GM21576 (cell line): ENCODE measurements around the gene SPOCK1.

Experiments
- ATAC-seq: cut with Tn5 transposase; IDR thresholded peaks from one replicate; pipeline ENCODE4 v1.9.1; 2021; ENCODE audit warnings: mild to moderate bottlenecking, moderate library complexity; ENCODE audit not compliant: unreplicated experiment

Gene SPOCK1

DNA sequence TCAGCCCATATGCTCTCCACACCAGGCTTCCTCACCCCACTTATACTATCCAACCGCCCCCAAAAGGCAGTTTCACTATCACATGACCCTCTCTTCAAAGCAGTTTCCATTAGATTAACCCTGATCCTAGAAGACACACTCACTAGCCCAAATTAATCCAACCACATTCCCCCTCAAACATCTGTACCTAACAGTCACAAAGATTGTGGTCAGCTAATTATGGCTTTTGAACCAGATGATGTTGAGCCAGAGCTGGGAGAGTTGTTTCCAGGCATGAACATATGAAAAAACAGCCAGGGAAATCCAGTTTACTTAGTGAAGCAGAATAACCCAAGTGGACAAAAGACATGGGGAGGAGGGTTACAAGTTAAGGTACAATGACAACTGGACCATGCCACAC lies 131.2 kb downstream of the SPOCK1 start:
- ATAC-seq: no peak

GRCh38 chr5:137366526-137366925 lies 132.6 kb downstream of the SPOCK1 start:
- ATAC-seq: no peak

DNA sequence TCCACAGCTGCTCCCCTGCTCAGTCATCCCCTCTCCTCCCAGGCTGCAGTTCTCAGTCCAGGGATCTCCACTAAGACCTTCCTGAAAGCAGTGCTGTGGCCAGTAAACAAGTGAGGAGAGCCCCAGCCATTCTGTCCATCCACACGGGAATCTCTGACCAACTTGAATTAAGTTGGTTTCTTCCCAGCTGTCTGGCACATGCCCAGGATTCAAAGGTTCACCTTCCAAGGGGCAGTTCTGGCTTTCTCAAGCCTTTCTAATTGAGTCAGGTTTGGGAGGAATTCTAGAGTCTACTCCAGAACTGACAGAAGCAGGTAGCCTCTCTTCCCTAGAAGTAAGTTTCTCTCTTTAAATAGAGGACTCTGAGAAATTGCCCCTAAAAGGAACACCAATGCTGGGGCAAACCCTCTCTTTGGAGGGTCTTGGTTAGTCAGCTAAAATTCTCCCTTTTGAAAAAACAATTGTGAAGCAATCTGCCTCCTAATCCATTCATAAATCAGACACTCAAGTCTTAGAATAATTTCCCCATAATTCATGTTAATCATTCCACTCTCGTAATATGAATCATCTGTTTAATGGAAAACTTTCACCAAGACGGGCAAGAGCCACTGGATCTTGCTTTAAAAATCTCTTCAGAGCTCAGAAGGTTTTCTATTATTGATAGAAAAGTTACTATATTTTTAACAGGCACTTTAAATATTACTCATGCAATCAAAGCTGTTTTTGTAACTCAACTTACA lies 133.8 kb downstream of the SPOCK1 start:
- ATAC-seq: no peak

DNA sequence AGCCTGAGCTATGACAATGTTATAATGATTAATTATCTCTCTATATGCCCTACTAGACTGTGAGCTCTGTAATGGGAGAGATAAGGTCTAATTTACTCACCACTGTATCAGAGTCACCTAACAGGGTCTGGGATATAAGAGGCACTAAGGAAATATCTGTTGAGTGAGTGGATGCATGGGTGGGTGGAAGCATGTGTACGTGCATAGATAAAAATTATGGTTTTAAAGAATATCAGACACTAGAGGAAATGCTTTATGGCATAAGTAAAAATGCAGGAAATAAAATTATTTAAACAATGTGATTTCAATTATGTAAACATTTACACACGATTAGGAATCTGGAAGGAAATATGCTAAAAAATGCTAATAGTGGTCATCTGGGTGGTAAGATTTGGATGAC lies 137.8 kb downstream of the SPOCK1 start:
- no peak for ATAC-seq

DNA sequence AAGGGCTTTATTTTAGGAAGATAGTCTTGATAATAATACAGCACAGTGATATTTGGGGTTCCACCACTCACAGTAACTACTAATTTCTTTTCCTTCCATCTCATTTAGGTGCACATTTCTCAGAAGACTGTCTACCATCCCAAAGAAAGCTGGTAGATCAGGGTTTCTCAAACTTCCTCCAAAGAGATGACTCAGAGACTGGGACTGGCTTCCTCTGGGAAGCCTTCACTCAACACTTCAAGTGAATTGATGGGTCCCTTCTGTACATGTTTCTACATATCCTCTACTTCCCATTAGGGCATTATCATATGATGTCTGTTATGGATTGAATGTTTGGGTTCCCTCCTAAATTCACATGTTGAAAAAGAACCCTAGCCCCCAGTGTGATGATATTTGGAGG lies 138.5 kb downstream of the SPOCK1 start:
- no peak for ATAC-seq

- ATAC-seq: no peak
Observed at GRCh38 chr5:137359941-137360340, 139.2 kb downstream of the SPOCK1 start.

- ATAC-seq: no peak
Observed at GRCh38 chr5:137357436-137357835, 141.7 kb downstream of the SPOCK1 start.

GRCh38 chr5:137356127-137356526 lies 143.0 kb downstream of the SPOCK1 start:
- ATAC-seq: no peak

DNA sequence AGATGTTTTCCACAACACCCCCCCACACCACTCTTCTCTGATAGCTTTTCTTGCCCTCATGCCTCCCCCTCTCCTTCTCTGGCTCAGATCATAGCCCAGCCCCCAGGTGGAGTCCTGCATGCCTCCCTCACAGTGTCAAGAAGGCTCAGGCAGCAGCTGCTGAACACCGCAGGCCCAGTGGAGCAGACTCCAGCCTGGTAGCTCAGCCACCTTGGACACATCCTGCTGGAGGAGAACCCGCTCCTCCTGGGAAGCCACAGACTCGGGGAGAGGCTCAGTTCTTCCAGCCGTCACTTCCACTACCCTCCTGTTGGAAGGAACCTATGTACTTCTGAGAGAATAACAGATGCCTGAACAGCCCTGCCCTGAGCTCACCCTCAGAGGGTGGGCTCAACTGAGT lies 143.4 kb downstream of the SPOCK1 start:
- no peak for ATAC-seq

DNA sequence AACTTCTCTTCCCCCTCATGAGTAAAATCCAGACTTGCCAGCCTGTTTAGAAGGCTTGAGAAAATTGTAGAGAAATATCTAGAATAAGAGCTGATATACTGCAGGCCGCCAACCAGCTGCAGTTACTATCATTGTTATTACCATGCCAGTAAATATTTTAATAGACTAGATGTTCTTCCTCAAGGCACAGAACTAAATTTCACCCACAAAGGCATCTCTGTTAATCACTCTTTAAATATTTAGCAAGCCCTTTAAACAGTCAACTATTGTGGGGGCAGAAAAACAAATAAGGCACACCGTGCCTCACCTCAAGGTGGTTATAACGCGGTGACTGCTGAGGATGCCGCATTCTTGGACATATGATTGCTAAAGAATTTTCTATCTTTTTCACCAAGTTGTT lies 147.0 kb downstream of the SPOCK1 start:
- ATAC-seq: no peak

DNA sequence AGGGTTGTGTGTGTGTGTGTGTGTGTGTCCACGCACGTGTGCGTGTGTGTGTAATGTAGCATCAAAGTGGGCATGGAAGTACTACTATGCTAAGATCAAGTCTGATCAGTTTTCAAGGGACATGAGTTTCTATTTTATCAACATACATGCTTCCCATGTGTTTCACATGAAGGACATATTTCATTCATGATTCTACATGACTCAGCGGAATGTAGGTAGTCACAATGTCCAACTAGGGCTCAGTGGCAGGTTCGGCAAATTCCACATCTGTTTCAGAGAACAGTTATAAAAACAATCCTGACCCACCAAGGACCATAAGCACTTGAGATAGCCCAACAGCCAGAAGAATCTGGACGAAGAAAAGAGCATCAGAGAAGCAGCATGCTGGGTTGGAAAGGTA lies 148.3 kb downstream of the SPOCK1 start:
- no peak for ATAC-seq

DNA sequence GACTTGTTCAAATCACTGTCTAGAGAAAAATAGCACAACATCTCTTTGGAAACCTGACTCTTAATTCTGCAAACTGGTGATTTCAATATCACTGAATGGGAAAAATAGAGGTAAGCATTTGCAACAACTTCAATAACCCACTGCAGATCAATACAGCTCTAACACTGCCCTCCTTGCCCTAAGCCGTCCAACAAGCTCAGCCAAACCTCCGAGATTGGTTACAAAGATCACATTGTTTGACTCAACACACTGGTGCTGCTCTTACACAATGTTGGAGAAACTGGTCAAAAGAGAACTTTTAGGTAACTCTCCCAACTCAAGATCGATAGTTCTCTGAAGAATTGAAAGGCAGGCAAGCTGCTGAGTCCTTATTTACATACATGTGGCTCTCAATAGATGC lies 150.4 kb downstream of the SPOCK1 start:
- no peak for ATAC-seq

DNA sequence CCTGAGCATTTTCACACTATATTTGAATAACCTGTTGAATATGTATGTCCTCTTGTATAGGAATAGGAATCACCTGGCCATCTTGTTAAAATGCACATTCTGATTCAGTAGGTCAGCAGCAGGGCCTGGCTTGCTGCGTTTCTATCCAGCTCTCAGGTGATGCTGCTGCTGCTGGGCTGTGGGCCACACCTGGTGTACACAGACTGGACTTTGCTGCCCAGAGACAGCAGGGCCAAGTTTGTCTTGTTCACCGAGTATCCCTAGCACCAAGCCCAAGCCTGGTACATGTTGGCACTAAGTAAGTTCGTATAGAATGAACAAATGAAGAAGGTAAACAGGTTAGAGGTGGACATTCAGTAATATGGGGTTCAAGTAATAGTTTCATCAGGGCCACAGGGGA lies 151.3 kb downstream of the SPOCK1 start:
- ATAC-seq: no peak

- no peak for ATAC-seq
Observed at GRCh38 chr5:137346281-137346680, 152.8 kb downstream of the SPOCK1 start.

DNA sequence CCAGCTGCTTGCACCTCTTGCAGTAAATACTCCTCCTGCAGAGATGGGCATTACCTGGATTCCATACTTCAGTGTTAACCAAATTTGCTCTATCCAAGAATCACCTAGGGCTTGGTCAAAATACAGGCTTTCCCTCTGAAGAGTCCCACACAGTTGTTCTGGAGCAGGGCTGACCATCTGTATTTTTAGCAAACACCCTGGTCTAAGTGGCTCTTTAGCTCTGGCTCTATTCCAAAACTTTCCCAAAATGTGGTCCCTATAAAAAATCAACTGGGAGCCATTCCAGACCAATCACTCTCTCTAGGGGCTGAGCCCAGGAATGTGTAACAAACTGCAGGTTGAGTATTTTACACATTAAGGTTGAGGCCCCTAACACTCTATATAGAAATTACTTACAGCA lies 153.7 kb downstream of the SPOCK1 start:
- ATAC-seq: no peak

GRCh38 chr5:137344723-137345322 lies 154.3 kb downstream of the SPOCK1 start:
- ATAC-seq: no peak

DNA sequence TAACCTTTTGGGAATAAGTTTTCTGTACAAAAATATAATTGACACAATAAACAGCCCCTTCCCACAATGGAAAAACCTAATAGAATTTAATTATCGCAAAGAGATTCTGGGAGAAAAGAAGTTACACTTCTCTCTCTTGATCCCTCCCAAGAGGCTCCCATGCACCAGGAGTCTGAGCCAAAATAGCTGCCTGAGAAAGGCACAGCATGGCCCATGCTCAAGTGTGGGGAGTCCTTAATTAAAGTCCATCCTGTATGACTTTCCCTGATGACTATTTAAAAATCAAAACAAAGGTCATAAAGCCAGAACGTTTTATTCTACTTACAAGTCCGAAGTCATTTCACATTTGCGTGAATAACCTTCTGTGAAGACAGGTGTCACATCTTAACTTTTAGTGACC lies 155.1 kb downstream of the SPOCK1 start:
- no peak for ATAC-seq

DNA sequence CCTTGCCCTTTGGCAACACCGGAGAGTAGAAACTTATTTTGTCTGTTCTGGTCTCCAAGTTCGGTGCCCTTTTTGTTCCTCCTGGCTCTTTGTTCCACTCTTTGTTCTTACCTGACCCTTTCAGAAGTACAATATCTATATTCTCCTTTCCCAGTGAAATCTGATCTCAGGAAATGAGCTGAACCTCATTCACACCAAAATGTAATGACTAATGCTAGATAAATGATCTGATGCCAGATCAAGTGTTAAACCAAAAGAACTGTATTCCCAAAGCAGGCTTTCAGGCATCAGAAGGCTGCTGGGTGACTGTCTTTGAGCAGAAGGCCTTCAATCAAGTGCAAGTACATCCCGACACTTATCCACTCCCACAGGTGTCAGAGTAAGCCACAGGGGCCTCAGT lies 156.4 kb downstream of the SPOCK1 start:
- no peak for ATAC-seq

DNA sequence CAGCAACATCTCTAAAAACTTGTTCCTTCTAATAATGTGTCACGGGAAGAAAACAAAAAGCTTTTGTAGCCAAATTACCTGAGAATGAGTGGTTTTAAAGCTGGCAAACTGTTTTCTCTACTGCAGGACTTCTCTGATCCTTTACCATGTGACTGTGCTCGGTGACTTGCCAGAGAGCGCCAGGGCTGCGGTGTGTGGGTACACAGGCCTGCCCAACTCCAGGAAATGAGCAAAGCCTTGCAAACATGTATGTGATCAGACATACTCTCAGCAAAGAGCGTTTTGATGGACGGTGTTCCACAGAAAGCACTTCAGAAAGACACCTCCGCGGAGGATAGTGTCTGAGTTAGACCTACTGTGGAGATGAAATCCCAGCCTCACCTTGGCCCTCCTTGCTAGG lies 157.3 kb downstream of the SPOCK1 start:
- no peak for ATAC-seq

DNA sequence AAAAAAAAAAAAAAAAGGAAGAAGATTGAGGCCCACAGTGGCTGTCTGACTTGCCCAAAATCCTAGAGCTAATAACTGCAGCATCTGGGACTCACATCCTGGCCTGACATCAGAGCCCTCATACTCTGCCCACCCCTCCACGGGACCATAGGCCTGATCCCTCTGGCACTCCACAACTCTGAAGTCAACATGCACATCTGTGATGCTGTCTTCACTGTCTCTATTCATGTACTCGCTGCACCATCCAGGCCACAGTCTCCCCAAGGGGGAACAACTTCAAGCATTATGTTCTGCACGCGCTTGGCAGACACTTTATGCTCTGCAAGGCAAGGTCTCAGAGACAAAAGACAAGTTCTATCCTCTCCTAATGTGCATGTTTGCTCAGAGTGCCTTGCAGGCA lies 158.2 kb downstream of the SPOCK1 start:
- no peak for ATAC-seq

DNA sequence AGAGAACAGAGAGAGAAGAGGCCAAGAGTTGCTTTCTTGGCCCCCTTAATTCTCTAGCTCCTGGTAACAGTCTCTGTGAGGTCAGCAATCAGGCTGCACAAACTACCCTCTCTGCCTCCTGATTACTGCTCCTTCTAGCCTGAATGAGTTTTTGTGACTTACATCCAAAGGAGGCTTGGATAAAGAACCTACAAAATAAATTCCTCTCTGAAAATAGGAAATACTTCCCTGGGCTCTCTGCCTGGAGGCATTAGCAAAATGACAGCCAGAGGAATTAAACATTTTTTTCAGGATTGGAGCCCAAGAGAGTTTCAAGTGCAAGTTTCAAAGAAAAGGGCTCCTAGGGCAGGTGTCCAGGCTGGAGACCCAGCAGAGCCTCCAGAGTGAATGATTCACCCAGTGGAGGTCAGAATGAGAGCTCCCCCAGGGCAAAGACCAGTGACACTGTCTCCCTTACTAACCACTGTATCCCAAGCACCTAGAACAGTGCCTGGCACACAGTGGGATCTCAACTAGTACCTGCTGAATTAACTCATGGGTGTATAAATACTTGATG lies 162.5 kb downstream of the SPOCK1 start:
- ATAC-seq: no peak

- no peak for ATAC-seq
Observed at GRCh38 chr5:137336161-137336560, 163.0 kb downstream of the SPOCK1 start.

GRCh38 chr5:137335493-137335892 lies 163.6 kb downstream of the SPOCK1 start:
- ATAC-seq: no peak
